ENCODE results near the gene GALR2. TPM values are rescaled to one million over a fixed set of nuclear protein-coding genes. Genes with fewer than 3 reads are reported as not detected.

Gene GALR2
- total RNA-seq, 1 experiment from 2014 or later: not detected

DNA sequence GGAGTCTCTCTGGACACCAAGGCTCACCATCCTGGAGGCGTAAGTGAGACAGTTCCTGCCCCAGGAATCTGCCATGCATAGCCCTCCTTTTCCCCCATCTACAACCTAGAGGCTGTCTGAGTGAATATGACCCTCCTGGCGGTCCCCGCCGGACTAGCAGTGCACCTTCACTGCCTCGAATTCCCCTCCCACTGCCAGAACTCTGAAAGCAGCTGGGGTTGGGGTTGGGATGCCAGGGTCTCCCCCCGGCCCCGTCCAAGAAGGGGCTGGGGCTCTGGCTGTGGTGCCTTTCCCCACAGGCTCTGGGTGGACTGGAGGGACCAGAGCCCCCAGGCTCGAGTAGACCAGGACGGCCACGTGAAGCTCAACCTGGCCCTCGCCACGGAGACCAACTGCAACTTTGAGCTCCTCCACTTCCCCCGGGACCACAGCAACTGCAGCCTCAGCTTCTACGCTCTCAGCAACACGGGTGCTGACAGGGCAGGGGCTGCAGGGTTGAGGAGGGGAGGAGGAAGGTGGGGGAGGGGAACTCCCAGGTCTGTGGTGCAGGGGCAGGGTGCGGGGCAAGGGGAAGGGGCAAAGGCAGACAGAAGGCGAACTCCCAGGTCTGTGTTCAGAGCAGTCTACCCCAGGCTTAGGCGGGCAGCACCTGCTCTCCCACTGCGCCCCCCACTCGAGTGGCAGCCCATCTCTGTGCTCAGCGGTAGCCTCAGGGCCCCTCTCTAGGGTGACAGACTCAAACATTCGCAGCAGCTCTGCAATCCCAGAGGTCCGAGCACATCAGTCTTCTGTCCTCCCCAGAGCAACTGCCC is 5.6 kb downstream of the GALR2 start:
- DNase-seq (ENCODE audit: low read depth): no peak

DNA sequence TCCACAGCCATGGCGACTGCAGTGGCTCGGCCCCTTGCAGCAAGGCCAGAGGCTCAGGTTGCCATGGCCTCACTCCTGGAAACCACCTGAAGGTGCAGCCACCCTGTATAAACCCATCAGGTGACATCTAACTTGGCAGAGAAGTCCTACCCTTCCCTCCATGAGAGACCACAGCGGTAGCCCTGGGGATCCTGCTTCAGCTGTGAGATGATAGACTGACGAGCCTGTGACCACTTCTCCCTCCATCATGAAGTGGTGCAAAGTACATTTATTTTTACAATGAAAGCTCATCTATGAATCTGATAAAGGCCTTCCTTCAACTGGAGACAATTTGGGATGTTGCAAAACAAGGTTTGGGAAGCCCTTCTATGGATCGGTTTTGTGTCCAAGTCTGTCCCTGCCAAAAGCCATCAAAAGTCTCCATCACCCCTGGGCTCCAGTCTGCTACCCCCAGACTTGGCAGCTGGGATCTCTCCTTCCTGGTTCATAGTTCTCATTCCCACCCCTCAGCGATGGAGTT is 6.2 kb downstream of the GALR2 start:
- no peak for DNase-seq (ENCODE audit: low read depth)

DNA sequence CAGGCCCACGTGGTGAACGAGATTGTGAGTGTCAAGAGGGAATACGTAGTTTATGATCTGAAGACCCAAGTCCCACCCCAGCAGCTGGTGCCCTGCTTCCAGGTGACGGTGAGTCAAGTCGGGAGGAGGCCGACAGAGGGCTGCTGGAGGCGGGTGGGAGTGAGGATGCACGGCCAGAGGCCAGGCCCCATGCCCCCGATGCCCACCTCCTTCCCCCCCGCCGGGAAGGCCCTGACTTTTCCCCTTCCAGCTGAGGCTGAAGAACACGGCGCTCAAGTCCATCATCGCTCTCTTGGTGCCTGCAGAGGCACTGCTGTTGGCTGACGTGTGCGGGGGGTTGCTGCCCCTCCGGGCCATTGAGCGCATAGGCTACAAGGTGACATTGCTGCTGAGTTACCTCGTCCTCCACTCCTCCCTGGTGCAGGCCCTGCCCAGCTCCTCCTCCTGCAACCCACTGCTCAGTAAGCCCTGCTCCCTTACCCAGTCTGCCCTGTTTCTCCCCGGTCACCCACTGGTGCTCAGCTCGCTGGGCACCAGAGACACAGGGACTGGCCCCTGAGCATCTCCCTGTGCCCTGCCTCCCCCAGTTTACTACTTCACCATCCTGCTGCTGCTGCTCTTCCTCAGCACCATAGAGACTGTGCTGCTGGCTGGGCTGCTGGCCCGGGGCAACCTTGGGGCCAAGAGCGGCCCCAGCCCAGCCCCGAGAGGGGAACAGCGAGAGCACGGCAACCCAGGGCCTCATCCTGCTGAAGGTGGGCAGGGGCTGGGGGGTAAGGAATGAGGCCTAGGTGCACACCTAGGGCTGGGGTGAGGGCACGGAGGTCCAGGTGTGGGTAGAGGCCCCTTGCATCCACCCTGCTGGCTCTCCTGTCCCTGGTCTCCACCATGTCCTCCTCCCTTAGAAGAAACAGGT is 7.0 kb downstream of the GALR2 start:
- DNase-seq (ENCODE audit: low read depth): no peak

DNA sequence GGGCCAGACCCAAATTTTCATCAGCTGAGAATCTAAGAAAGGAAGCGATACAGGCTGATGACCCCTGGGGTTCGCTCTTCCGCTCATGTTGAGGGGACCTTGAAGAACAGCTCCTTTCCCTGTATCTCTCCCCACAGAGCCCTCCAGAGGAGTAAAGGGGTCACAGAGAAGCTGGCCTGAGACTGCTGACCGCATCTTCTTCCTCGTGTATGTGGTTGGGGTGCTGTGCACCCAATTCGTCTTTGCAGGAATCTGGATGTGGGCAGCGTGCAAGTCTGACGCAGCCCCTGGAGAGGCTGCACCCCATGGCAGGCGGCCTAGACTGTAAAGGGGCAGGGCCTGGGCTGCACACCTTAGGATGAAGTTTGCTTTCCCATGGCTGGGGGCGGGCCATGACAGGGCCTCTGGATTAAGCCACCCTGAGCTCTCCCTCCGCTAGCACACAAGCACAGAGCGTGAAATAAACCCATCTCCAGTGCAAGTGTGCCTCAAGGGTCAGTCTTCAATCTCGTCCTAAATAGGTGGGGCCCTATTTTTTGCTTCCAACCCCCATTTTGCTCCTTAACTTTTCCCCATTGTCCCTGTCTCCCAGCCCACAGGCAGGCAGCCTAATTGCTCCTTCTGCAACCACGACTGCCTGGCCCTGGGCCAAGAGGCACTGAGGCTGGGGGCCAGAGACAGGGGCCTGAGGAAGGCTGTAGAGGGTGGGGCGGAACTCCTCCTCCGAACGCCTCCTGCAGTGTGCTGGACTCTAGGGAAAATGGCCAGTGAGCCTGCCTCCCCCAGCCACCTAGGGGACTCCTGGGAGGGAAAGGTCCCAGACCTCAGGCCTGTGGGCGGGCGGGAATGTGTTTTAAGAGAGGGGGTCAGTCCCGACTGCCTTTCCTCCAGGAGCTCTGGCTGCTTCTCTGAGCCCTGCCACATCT is 8.0 kb downstream of the GALR2 start:
- no peak for DNase-seq (ENCODE audit: low read depth)

DNA sequence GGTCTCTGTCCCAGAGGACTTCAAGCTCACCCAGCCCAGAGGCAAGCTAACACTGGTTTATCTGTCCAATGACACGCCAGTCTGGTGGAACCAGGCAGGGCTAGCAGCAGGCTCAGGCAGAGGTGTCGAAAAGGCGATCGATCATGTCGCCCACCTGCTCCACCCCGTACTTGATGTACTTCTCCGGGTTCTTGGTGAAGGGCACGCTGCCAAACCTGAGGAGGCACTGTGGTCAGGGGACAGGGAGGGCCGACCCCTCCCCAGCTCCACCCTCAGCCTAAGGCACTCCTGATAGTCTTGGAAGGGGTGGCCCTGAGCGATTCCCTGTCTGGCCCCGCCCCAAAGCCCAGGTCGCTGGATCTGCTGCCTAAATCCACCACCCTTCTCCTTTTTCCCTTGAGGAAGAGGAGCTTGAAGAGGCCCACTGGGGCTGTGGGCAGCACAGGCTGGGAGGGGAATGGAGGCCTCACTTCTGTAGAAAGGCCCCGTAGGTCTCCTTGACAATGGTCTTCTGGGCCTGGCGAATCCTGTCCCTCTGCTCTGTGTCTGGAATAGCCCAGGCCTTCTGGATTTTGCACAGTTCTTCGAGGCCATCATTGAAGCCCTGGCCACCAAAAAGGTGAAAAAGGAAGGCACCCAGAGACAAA is 9.1 kb downstream of the GALR2 start:
- DNase-seq (ENCODE audit: low read depth): no peak

DNA sequence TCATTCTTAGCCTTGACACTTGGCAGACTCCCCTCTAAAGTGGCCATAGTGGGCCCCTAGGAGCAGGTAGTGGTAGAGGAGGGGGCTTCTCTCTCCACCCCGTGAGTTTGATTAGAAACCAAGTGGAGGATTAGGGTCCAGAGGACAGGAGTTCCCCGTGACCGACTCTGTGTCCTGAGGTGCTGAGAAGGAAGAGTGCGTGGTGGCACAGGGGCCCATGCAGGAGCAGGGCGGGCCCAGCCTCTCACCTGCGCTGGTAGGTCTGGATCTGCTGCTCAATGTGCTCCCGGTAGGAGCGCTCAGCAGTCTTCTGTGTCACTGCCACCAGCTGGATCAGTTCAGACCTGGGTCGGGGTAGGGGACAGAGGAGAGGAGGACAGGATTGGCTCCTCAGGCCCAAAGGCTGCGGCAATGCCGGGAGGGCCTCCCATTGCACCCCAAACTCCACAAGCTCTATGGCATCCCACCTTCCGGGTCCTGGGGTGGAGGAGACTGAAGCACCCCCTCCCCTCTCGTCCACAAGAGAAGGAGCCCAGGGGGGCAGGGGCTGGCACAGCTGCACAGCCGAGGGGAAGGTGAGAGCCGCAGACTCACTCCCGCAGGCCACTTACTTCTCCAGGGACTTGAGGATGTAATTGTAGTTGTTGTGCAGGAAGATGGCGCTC is 10.6 kb downstream of the GALR2 start:
- DNase-seq (ENCODE audit: low read depth): no peak

DNA sequence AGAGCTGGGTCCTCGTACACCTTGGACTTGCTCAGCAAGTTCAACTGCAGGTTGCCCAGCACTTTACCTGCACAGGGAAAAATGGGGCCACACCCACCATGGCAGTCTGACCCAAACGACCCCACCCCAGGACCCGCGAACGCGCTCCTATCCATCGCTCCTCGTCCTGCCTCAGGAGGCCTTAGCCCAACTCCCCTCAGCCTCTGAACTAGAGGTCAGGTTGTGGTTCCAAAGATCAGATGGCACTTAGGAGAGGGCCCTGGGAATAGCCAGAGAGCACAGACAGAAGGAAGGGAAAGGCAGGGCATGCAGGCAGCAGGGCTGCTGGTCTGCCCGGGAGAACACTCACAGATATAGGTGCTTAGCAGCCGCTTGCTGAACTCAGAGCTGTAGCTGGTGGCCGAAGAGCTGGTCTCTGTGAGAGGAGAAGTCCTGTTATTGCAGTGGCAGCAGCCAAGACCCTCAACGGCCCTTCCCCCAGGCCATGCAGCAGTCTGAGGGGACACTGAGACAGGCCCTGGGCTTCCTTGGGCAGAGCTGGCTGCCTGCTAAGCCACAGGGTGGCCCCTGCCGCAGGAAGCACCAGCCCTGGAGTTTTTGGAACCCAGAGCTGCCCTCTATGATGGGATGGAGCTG is 11.3 kb downstream of the GALR2 start:
- DNase-seq (ENCODE audit: low read depth): no peak

DNA sequence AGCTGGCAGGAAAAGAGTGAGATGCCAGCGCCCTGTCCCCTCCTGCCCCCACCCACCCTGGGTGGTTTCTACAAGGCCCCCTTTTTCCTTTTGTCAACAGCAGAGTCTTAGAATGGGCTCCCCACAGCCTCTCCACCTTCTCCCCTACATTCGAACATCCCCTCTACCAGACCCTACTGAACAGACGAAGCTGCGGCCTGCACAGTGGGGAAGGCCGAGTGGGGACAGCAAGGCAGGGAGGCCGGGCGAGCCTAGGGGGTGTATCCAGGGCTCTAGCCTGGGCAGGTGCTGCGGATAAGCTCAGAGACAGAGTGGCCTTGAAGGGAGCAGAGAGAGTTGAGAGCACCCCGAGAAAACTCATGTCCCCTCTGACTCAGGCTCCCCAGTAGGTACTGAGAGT is 11.8 kb downstream of the GALR2 start:
- no peak for DNase-seq (ENCODE audit: low read depth)

DNA sequence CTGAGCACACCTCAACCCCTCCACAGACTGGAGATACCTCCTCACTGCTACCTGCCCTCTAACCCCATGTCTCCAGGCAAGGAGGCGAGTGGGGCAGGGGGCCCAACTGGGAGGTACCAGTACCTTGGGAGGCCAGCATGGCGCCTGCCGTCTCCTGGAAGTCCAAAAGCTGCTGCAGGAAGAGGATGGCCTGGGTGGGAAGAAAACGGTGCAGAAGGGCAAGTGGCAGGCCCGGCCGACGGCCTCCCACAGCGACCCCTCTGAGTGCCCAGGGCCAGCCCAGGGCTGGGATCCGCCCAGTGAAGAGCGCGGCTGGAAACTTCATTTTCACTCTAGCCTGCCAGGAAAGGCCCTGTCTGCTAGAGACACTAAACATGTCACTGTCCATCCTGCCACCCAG is 12.9 kb downstream of the GALR2 start:
- no peak for DNase-seq (ENCODE audit: low read depth)

DNA sequence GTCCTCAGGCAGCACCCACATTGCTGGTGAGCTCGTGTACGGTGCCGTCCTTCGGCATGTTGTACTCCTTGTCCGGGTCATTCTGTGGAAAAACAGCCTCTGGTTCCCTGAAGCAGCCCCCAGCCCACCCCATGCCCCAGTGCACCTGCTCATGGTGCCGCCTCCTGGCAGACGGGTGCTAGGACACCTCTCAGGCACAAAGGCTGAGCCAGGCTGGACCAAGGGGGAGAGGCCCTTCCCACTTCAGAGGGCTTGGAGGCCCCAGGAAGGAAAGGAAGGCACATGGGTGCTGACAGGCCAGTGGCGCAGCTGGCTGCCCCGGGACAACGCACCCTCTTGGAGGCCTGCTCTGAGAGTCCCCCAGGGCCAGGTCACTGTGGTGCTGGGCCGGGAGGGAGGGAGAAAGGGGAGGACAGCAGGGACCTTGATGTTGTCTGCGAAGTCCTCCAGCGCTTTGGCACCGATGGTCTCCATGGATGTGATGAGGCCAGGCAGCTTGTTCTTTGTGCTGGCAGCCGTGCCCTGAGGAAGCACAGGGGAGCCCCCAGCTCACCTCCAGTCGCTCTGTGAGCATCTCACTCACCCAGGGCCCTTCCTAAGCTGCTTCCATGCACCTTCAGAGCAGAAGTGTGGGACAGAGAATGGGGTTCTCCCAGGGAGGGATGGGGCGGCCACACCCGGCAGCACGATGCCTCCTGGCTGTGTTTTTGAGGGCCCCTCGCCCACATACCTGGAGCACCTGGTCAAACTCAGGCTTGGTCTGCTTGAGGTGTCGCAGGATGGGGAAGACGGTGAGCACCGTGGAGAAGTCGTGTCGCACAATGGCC is 13.7 kb downstream of the GALR2 start:
- no peak for DNase-seq (ENCODE audit: low read depth)

DNA sequence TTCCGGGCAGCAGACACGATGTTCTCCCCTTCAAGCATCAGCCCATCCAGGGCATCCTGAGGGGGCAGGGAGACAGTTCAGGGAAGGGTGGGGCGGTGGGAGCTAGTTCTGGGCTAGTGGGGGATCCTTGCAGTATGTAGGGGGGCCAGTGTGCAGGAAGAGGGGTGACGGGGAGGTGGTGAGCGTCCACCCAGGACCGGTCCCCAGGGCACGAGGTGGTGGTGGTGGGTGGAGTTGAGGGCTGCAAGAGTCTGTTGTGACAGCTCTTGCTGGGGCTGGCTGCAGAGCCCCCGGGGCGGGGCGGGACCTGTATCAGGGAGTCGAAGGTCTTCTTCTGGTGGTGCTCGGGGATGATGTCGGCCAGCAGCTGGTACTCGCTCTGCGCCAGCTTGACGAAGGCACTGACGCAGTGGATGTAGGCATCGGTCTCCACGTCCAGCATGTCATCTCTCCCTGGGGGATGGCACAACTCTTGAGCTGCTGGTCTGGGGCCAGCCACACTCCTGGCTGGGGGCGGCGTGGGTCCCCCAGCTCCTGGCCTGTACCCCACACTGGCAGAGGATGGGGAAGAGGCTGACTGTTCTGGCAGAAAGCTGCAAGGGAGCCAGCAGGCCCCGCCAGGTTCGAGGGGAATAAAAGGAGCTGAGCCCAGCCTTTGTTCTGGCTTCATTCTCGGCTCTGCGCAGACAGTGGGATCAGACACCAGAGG is 14.4 kb downstream of the GALR2 start:
- no peak for DNase-seq (ENCODE audit: low read depth)

DNA sequence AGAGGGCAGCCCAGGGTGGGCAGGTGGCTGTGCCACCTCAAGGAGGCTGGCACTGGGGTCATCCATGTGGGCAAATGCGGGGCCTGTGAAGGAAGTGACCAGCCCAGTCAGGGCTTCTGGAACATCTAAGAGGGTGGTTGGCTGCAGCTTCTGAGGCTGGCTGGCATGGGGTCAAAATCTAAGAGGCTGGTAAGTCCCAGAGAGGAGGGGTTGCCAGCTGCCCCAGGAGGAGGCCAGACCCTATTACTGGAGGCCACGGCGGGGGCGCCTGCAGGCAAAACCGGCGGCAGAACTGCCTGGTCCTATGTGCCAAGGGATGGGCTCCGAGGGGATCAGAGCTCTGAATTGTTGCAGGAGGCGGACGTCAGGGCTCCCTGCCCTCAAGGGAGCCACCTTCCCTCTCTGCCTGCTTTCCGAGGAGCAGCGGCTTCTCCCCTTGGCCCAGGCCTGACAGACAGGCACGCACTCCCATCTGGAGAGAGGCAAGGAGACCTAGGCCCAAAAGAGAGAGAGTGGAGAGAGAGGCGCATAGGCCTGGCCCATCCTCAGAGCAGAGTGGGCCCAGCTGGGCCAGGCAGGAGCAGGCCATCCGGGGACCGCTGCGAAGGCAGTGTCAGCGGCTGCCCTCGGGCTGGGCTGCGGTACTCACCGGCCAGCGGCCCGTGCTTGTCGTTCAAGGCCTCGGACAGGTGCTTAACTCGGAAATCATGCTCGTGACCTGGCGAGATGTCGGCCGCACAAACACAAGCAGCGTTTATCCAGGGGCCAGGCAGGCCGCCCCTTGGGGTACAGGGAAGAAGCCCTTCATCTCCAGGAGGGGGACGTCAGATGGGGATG is 15.3 kb downstream of the GALR2 start:
- no peak for DNase-seq (ENCODE audit: low read depth)

DNA sequence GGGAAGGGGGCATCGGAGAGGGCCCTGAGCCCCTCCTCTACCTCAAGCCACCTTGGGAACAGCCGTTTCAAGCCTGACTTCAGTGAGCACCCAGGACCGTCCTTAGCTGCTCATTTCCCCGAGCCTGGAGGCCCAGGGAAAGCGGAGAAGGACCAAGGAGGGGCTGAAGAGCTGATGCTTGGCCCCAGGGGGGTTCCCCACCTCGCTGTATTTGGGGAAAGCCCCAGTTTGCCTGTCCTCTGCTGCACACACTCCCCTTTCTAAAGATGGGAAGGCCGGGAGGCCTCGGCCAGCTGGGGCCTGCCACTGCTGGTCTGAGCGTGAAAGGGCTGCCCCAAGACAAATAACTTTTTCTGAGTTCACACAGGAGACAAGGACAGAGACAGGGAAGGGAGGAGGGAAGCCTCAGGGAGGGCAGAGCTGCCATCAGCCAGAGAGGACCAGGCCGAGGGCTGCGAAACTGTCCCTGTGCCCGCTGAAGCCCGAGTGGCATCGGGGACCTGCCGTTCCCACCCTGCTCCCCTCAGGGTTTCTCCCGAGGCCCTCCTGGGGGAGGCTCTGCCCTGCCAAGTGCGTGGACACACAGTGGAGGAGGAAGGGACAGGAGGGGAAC is 16.0 kb downstream of the GALR2 start:
- no peak for DNase-seq (ENCODE audit: low read depth)

DNA sequence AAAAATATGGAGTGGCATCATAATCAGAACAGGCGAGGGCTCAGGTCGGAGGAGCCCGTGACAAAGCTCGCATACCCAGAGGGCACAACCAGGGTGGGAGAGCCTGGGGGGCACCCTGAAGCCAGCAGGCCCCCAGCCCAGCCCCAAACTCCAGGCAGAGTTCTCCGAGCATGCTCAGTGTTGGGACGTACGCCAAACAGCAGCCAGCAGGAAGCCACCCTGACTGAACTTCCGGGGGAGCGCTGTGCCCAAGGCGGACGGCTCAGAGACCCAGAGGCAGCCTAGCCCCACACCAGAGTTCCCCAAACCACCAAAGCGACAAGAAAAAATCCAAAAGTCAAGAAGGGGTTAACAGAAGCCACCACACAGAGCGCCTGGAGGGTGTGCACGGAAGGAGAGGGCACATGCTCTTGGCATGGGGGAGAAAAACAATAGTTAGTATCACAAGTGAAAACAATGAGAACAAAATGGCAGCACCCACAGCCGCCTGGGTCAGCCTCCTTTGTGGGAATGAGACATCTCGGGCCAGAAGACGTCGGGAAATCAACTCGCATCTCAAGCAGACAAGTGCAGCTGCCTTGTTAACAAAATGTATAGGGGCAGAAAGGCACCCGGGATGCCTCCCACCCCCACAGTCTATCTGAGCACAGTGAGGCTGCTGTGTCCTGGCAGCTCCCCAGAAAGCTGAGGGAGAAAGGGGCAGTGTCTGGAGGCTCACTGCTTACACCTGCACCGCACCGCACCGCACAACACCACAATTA is 17.1 kb downstream of the GALR2 start:
- DNase-seq (ENCODE audit: low read depth): no peak

DNA sequence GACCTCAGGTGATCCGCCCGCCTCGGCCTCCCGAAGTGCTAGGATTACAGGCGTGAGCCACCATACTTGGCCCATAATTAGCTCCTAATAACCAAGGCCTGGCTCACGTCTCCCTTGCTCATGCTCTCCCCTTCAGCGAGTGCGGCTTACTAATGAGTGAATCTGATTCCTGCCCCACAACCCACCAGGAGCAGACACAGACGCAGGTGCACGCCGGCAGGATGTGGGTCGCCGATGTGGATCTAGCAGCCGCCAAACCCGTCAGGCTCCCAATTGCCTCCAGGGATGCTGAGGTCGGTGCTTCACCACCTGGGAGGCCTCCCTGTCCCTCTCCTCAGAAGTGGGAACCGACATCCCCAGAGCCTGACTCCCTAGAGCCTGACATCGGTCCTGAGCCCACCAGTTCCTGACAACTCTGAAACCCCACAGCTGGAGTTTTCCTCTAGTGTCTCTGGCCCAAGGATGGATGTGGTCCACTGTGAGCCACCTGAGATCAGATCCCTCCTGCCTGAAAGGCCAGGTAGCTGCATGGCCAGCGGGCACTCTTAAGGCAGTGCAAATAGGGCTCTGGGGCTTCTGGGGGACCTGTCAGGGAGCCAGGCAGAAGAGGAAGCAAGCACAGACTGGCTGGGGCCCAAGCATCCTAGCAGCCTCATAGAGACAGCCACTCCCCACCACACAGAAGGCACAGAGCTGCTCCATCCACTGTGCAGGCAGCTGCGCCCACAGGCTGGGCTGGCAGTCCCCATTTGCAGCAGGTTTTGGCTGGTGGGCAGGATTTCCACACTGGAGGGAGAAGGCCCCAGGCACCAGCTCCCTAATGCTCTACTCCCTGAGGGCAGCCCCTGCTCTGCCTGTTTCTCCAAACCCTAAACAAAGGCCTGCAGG is 18.2 kb downstream of the GALR2 start:
- DNase-seq (ENCODE audit: low read depth): no peak
